HepG2 (cell line): ENCODE results near the gene FBXO11. TPM values are rescaled to one million over a fixed set of nuclear protein-coding genes. Genes with fewer than 3 reads are reported as not detected.

Experiments
- GABPB1 ChIP-seq: IDR thresholded peaks from 2 replicates; pipeline ENCODE4 v1.6.1; 2016; ENCODE audit warnings: mild to moderate bottlenecking, missing genetic modification reagents, moderate library complexity, missing compliant biosample characterization
- HOXA9 ChIP-seq: sonication (generic); formaldehyde crosslinking; IDR thresholded peaks from 2 replicates; pipeline ENCODE4 v1.8.1; 2022; ENCODE audit warnings: missing genetic modification reagents, mild to moderate bottlenecking, moderate library complexity, borderline replicate concordance
- IRF2 ChIP-seq: IDR thresholded peaks from 2 replicates; pipeline ENCODE4 v1.6.1; 2018; ENCODE audit warnings: missing genetic modification reagents, missing compliant biosample characterization
- JDP2 ChIP-seq: sonication (generic); formaldehyde crosslinking; IDR thresholded peaks from 2 replicates; pipeline ENCODE4 v1.8.1; 2022; ENCODE audit warnings: missing genetic modification reagents, borderline replicate concordance
- JUNB ChIP-seq: sonication (generic); formaldehyde crosslinking; IDR thresholded peaks from 2 replicates; pipeline ENCODE4 v1.8.0; 2022; ENCODE audit warnings: missing genetic modification reagents, mild to moderate bottlenecking, borderline replicate concordance
- MTF2 ChIP-seq: sonication (generic); formaldehyde crosslinking; IDR thresholded peaks from 2 replicates; pipeline ENCODE4 v1.5.0; 2020; ENCODE audit warnings: missing genetic modification reagents, borderline replicate concordance
- POLR2A ChIP-seq, 2 experiments: IDR thresholded peaks; 2 replicates each; pipeline ENCODE4 v1.6.1; 2011; ENCODE audit warnings: low read depth in 2 of 2, low read length in 2 of 2, mild to moderate bottlenecking in 1 of 2, moderate library complexity in 1 of 2; ENCODE audit not compliant: insufficient read depth in 1 of 2
- POLR2G ChIP-seq: fragments of 200-400 bp; formaldehyde crosslinking; IDR thresholded peaks from 2 replicates; pipeline ENCODE4 v1.6.1; 2018; ENCODE audit warnings: mild to moderate bottlenecking, low read depth, low read length, moderate library complexity
- SP2 ChIP-seq: sonication (generic); formaldehyde crosslinking; IDR thresholded peaks from 2 replicates; pipeline ENCODE4 v1.5.1; 2020; ENCODE audit warnings: mild to moderate bottlenecking, missing genetic modification reagents
- TGIF2 ChIP-seq: IDR thresholded peaks from 2 replicates; pipeline ENCODE4 v1.6.1; 2016; ENCODE audit warnings: control low read depth, missing compliant biosample characterization
- ZNF263 ChIP-seq: sonication (generic); formaldehyde crosslinking; IDR thresholded peaks from 2 replicates; pipeline ENCODE4 v1.4.0; 2020; ENCODE audit warnings: missing genetic modification reagents
- ZNF382 ChIP-seq: sonication (generic); formaldehyde crosslinking; IDR thresholded peaks from 2 replicates; pipeline ENCODE4 v1.5.0; 2020; ENCODE audit warnings: missing genetic modification reagents, mild to moderate bottlenecking, borderline replicate concordance
- polyA plus RNA-seq, 8 experiments: library from polyadenylated mRNA; depleted of rRNA in 3 of 8; stranded (reverse) in 7 of 8; unstranded in 1 of 8; fragments of >200 nt; fragmentation: Illumina TruSeq in 4 of 8; extraction: Trizol in 4 of 8; gene quantifications; 2 replicates each; pipeline versions ENCODE4 v1.2.1 to v1.2.3, GENCODE V29; 2011 to 2016; ENCODE audit warnings: low read depth in 4 of 8, missing spikeins in 1 of 8, mixed read lengths in 1 of 8; ENCODE audit not compliant: insufficient read depth in 1 of 8
- total RNA-seq, 5 experiments: library from RNA; depleted of rRNA; stranded (reverse); fragments of >200 nt; fragmentation: Illumina TruSeq; extraction: Trizol; gene quantifications; 2 replicates each; pipeline ENCODE4 v1.2.3, GENCODE V29; 2016; ENCODE audit warnings: low read depth in 1 of 5
- TF ChIP-seq, protein P1 (sequence below): sonication (generic); formaldehyde crosslinking; IDR thresholded peaks from 2 replicates; pipeline ENCODE4 v1.5.0; 2020; ENCODE audit warnings: missing genetic modification reagents
- TF ChIP-seq, protein P2 (sequence below): sonication (generic); formaldehyde crosslinking; IDR thresholded peaks from 2 replicates; pipeline ENCODE4 v1.8.0; 2022; ENCODE audit warnings: missing genetic modification reagents, mild to moderate bottlenecking, moderate library complexity, borderline replicate concordance
- TF ChIP-seq, protein P3 (sequence below): conservative IDR thresholded peaks from 2 replicates; pipeline ENCODE4 v1.6.1; 2018; ENCODE audit warnings: missing genetic modification reagents
- TF ChIP-seq, protein P4 (sequence below): sonication (generic); formaldehyde crosslinking; IDR thresholded peaks from 2 replicates; pipeline ENCODE4 v1.5.1; 2020; ENCODE audit warnings: mild to moderate bottlenecking, missing genetic modification reagents, borderline replicate concordance
- TF ChIP-seq, protein P5 (sequence below): sonication (generic); formaldehyde crosslinking; IDR thresholded peaks from 2 replicates; pipeline ENCODE4 v1.5.0; 2020; ENCODE audit warnings: mild to moderate bottlenecking, missing genetic modification reagents
- TF ChIP-seq, protein P6 (sequence below): sonication (generic); formaldehyde crosslinking; IDR thresholded peaks from 2 replicates; pipeline ENCODE4 v1.5.1; 2020; ENCODE audit warnings: missing genetic modification reagents, mild to moderate bottlenecking, borderline replicate concordance

The FBXO11 gene
- total and polyA plus RNA-seq, 2 of the 13 experiments (the other 11 are each of a cell fraction or from before 2014, with no cell fraction given), result 27.9 to 47.6 TPM

DNA sequence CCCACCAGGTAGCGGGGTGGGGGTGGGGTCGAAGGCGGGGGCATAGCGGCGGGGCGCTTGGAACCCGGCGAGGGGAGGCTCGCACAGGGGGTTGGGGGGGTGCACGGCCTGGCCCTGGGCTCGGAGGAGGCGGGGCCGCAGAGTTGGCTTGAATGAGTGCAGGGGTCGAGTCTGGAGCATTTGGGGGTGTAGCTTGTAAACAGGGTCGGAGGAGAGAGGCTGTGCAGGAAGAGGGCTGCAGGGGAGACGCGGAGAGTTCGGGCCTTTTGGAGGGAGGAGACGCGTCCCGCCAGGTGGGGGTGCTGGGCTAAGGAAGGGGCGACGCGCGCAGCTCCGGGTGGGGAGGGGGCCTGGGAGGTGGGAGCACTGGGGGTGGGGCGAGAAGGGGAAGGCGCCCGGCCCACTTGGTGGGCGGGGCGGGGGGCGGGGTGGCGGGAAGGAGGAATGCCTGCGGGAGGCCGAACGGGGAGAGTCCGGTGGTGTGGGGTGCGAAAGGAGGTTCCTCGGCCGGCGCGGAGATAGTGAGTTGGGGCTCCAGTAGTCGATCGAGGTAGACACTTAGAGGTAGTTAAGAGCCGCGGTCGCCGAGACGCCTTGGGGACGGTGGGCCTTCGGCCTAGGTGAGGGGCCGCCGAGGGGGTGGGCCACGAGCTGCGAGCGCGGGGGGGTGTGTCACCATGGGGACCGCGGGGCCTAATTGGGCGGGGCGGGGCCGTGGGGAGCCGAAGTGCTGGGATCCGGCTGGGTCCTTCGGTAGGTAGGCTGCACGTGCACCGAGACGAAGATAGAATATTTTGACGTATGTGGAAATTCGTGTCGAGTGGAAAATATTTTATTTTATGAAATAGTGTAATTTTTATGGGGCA, 122.6 kb downstream of the FBXO11 start (continued):
- TF ChIP-seq, protein P1, sequence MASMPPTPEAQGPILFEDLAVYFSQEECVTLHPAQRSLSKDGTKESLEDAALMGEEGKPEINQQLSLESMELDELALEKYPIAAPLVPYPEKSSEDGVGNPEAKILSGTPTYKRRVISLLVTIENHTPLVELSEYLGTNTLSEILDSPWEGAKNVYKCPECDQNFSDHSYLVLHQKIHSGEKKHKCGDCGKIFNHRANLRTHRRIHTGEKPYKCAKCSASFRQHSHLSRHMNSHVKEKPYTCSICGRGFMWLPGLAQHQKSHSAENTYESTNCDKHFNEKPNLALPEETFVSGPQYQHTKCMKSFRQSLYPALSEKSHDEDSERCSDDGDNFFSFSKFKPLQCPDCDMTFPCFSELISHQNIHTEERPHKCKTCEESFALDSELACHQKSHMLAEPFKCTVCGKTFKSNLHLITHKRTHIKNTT (CRISPR knock-in tag), result no peak
- TF ChIP-seq, protein P2, sequence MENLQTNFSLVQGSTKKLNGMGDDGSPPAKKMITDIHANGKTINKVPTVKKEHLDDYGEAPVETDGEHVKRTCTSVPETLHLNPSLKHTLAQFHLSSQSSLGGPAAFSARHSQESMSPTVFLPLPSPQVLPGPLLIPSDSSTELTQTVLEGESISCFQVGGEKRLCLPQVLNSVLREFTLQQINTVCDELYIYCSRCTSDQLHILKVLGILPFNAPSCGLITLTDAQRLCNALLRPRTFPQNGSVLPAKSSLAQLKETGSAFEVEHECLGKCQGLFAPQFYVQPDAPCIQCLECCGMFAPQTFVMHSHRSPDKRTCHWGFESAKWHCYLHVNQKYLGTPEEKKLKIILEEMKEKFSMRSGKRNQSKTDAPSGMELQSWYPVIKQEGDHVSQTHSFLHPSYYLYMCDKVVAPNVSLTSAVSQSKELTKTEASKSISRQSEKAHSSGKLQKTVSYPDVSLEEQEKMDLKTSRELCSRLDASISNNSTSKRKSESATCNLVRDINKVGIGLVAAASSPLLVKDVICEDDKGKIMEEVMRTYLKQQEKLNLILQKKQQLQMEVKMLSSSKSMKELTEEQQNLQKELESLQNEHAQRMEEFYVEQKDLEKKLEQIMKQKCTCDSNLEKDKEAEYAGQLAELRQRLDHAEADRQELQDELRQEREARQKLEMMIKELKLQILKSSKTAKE (CRISPR knock-in tag), result no peak
- TF ChIP-seq SP2 (no peak), GABPB1 (peak; percentile 29; the same call in 1 of the 2 replicates), TGIF2 (CRISPR knock-in tag) (no peak), HOXA9 (no peak), JUNB (CRISPR knock-in tag) (no peak), ZNF382 (CRISPR knock-in tag) (no peak), ZNF263 (CRISPR knock-in tag) (no peak), POLR2A (IDR thresholded peaks at IDR 0.05; ENCODE audit: insufficient read depth in 1 of 2, low read depth in 2 of 2, low read length in 2 of 2) (no peak), JDP2 (no peak), MTF2 (CRISPR knock-in tag) (no peak), IRF2 (no peak), POLR2G (no peak)
- TF ChIP-seq, protein P3, sequence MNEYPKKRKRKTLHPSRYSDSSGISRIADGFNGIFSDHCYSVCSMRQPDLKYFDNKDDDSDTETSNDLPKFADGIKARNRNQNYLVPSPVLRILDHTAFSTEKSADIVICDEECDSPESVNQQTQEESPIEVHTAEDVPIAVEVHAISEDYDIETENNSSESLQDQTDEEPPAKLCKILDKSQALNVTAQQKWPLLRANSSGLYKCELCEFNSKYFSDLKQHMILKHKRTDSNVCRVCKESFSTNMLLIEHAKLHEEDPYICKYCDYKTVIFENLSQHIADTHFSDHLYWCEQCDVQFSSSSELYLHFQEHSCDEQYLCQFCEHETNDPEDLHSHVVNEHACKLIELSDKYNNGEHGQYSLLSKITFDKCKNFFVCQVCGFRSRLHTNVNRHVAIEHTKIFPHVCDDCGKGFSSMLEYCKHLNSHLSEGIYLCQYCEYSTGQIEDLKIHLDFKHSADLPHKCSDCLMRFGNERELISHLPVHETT (CRISPR knock-in tag), result no peak
- TF ChIP-seq, protein P4, sequence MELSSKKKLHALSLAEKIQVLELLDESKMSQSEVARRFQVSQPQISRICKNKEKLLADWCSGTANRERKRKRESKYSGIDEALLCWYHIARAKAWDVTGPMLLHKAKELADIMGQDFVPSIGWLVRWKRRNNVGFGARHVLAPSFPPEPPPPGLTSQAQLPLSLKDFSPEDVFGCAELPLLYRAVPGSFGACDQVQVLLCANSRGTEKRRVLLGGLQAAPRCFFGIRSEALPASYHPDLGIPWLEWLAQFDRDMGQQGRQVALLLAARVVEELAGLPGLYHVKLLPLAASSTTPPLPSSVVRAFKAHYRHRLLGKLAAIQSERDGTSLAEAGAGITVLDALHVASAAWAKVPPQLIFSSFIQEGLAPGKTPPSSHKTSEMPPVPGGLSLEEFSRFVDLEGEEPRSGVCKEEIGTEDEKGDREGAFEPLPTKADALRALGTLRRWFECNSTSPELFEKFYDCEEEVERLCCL, result no peak; the same call in 1 of the 2 replicates
- TF ChIP-seq, protein P5, sequence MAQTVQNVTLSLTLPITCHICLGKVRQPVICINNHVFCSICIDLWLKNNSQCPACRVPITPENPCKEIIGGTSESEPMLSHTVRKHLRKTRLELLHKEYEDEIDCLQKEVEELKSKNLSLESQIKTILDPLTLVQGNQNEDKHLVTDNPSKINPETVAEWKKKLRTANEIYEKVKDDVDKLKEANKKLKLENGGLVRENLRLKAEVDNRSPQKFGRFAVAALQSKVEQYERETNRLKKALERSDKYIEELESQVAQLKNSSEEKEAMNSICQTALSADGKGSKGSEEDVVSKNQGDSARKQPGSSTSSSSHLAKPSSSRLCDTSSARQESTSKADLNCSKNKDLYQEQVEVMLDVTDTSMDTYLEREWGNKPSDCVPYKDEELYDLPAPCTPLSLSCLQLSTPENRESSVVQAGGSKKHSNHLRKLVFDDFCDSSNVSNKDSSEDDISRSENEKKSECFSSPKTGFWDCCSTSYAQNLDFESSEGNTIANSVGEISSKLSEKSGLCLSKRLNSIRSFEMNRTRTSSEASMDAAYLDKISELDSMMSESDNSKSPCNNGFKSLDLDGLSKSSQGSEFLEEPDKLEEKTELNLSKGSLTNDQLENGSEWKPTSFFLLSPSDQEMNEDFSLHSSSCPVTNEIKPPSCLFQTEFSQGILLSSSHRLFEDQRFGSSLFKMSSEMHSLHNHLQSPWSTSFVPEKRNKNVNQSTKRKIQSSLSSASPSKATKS (CRISPR knock-in tag), result no peak
- TF ChIP-seq, protein P6, sequence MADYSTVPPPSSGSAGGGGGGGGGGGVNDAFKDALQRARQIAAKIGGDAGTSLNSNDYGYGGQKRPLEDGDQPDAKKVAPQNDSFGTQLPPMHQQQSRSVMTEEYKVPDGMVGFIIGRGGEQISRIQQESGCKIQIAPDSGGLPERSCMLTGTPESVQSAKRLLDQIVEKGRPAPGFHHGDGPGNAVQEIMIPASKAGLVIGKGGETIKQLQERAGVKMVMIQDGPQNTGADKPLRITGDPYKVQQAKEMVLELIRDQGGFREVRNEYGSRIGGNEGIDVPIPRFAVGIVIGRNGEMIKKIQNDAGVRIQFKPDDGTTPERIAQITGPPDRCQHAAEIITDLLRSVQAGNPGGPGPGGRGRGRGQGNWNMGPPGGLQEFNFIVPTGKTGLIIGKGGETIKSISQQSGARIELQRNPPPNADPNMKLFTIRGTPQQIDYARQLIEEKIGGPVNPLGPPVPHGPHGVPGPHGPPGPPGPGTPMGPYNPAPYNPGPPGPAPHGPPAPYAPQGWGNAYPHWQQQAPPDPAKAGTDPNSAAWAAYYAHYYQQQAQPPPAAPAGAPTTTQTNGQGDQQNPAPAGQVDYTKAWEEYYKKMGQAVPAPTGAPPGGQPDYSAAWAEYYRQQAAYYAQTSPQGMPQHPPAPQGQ, result no peak
